Frontal cortex (tissue), 4 donors: ENCODE measurements around the gene NT5C1A. TPM values are rescaled to one million over a fixed set of nuclear protein-coding genes. Genes with fewer than 3 reads are reported as not detected.

ENCODE experiments used
- DNase-seq, 2 donors: peaks; one replicate each; pipeline ENCODE4 v3.0.0; 2012; ENCODE audit warnings: low spot score in 2 of 2
- FAIRE-seq: peaks from 2 replicates; lab custom pipeline; 2012; peaks lifted over from hg19 to GRCh38; lab: Jason Lieb, UNC
- total RNA-seq: library from RNA; depleted of rRNA; stranded (reverse); fragments of >200 nt; gene quantifications from one replicate; pipeline ENCODE4 v1.2.3, GENCODE V29; 2014
- donor health status: control.
- donor health status: control.
- donor health status: control.

NT5C1A gene
- total RNA-seq, result 2.4 TPM

DNA sequence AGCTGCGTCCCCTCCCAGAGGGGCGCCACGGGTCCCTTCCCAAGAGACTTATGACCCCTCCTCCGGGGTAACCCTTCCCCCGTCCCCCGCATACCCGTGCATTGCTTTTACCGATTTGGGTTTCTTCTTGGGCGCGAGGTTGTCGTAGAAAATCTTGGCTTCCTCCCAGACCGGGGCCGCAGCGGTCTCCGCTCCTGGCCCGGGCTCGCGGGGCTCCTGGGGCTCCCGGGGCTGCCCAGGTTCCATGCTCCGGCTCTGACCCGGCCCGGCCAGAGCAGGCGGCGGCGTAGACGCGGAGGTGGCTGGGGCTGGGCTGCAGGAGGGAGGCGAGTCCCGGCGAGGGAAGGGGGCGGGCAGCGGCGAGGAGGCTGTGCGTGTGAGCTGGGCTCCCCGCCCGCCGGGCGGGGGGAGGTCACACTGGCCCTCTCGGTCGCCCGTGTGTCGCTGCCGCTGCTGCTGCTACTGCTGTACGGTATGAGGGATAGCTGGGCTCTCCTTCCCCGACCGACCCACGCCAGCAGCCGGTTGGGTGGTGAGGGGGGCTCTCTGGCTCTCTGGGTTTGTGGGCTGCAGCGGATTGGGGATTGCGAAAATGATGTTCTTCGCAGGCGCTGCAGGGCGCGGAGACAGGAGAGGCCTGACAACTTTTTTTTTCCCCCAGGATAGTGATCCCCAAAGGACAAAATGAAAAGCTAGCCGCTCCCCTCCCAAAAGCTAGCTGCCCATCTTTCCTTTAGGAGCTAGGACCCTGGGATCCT, at the start of gene NT5C1A:
TSS of gene NT5C1A (minus strand) at position 315 of the 758 bp plus-strand sequence. CDS start at position 246, 69 bp downstream.
- DNase-seq, result peak; percentile 58 to 72
- no peak for FAIRE-seq

DNA sequence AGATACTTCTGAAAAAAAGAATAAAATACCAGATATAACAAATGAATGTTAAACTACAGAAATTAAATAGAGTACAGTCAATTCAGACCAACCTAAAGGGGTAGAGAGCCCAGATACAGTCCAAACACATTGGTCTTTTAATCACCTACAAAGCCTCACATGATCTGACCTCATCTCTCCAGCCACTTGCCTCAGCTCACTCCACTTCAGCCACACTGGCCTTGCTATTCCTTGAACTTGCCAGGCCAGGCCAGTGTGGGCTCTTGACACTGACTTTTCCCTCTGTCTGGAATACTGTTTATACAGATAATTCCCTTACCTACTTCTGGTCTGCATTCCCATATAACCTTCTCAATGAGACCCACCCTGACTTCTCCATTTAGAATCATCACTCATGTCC, 49.8 kb upstream of the NT5C1A start:
- no peak for DNase-seq
- no peak for FAIRE-seq

DNA sequence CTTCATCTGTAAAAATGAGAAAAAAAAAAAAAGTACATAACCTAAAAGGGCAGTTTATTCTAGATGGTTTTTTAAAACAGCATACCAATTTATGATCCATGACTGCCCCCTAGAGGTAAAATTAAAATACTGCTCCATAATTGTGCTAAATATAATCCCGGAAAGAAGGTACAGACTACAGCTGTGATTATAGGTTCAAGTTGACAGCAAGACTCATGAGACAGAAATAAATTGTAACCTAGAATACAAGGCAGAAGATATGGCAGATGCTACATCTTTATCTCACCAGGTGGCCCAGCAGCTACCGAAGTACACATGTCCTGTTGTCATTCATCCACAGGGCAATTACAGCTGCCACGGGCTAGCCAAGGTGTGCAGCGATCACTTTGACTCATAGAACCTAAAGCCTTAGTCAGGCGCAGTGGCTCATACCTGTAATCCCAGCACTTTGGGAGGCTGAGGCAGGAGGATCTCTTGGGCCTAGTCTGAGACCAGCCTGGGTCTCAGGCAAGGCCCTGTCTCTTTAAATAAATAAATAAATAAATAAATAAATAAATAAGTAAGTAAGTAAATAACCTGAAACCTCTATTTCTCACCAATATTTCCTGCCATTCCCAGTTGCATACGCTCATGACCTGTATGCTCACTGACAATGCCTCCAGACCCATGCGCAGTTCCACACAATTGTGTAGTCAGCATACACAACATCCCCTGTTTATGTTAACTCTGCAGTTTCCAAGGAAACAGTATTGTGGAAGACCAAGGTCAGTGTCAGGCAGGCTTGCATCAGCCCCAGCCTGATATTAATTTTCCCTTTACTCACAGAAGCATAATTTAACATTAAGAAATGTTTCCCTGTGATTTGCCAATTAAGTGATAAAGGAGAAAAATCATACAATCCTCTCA, 48.4 kb upstream of the NT5C1A start:
- DNase-seq, result peak in 1 of 2 donors; percentile 32
- FAIRE-seq, result peak; percentile 98

DNA sequence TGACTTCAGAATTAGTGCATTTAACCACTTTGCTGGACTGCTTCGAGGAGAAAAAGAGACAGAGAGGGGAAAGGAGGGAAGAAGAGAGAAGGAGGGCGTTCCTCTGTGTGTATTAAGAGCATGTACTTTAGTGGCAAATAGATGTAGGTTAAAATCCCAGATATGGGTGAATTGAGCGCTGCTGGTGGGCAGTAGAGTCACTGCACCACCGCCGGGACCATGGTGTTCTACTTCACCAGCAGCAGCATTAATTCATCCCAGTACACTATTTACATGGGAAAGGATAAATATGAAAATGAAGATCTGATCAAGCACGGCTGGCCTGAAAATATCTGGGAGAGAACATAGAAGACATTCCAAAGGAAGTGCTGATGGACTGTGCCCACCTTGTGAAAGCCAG, 45.9 kb upstream of the NT5C1A start:
- no peak for FAIRE-seq
- no peak for DNase-seq

DNA sequence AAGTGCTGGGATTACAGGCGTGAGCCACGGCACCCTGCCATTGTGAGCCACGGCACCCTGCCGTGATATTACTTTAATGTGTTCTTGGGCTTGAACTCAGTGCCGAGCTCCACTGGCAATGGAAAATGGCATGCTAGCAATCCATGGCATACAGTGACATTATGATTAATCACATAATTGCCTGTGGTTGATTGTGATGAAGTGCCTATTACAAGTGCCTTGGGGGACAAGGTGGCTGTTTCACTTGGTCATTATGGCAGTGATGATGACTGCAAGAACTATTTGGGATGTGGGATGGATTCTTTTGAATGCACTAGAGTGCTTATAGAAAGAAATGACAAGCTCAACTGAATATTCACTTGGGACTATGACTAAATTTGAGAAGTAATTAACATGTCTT, 41.6 kb upstream of the NT5C1A start:
- DNase-seq (no peak), FAIRE-seq (no peak)

DNA sequence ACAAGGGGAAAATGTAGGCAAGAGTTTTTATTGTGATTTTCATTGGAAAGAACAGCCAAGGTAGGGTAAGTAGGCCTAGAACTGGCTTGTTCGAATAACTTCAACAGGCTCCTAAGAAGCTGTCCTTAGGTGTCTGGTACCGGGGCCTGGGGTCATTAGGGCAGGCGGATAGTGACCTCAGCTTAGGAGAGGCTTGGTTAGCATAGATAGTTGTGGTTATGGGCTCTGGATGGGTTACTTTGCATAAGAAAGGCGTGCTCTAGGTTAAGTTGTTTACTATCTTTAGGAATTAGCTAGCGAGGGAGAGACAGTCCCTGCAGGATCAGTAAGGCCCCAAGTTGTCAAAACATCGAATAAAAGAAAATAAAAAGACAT, 40.0 kb upstream of the NT5C1A start:
- no peak for FAIRE-seq

DNA sequence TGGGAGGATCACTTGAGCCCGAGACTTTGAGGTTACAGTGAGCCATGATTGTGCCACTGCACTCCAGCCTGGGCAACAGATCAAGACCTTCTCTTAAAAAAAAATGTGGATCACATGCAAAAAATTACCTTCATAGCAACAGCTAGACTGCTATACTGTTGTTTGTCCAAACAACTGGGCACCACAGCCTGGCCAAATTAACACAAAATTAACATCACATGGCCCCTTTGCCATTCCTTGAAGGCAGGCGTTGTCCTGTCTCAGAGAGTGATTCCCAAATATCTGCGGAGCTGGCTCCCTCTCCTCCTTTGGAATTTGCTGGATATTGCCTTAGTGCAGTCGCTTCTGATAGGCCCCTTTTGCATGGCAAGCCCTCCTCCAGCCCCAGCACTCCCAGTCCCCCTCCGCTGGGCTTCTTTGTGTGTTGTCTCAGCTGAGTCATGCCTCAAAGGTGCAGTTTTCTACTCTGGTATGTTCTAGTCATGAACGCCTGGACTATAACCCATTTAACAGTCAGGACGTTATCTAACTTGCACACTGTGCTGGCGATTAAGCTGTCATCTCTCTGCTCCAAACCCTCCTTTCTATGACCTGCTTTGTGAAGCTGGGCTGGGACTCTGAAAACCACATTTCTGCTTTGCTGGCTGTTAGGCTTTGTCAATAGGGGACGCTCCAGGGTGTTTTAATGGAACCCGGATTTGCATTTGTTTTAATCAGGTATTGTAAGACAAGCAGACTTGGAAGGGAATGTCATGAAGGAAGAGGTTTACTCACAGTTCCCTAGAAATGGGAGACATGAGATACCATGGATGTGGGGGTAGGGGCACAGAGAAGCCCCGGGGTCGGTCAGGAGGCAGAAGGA, 39.4 kb upstream of the NT5C1A start:
- FAIRE-seq (no peak), DNase-seq (no peak)

More for the DNA sequence above, 40.0 kb upstream of the NT5C1A start:
- no peak for DNase-seq

DNA sequence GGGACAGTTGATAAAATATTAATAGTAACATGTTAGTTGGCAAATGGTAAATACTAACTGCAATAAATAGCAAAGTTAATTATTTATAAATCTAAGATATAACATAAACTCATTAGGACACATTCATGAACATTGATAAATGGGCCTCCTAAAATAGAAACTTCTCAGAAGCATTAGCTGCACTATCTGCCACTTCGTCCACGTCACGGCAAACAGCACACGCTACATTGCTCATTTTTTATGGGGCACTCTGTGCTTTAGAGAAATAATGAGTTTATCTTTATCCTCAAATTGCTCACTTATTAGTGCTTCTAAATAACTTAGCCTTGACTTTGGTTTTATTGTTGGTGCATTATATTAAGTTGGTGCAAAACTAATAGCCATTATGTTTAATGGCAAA, 35.6 kb upstream of the NT5C1A start:
- DNase-seq (no peak), FAIRE-seq (no peak)

DNA sequence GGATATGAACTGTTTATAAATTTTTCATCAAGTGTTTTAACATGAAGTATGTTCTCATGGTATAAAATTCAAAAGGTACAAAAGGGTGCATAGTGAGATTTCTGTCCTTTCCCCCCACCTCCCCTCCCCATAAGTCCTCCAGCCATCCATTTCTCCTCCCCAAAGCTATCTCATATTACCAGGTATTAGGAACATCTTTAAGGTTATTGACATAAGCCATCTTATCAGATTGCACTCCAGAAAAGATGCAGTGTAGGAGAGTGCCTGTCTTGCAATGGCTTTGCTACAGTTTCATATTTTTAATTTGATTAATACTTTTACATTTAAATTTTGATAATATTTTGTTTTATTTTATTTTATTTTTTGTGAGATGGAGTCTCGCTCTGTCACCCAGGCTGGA, 32.9 kb upstream of the NT5C1A start:
- DNase-seq (no peak), FAIRE-seq (no peak)

DNA sequence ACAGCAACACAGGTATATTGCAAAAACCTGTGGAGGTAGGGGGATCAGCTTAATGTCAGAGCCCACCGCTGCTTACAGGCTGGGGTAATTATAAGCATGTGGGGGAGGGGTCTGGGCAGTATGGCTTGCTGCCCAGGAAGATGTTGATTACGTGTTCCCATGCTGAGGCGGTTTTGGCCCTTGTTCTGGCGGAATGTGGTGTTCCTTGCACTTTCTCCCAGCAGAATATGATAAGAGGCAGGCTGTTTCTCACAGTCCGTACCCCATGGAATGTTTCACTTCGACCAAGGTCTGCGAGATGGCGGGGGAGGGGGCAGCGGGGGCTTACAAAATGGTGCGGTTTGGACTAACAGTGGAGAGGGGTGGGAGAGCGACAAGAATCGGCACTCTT, 29.1 kb upstream of the NT5C1A start:
- FAIRE-seq (no peak), DNase-seq (no peak)

DNA sequence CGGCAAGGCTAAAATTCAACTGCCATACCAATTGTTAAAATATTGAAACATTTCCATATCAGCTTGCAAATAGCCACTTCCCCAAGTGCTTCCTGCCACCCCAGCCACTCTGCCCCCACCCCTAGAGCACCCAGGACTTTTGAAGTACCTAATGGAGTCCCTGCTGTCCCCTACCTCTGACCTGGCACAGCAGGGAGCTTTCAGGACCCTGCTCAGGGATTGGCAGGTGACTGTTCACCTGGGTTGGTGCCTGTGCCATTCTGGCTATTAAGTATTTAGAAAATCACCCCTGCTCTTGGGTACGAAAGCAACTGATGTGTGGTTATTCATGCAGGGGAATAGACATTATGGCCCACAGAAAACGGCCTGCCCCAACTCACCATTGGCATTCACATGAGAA, 28.4 kb upstream of the NT5C1A start:
- FAIRE-seq, result no peak
- DNase-seq, result no peak

DNA sequence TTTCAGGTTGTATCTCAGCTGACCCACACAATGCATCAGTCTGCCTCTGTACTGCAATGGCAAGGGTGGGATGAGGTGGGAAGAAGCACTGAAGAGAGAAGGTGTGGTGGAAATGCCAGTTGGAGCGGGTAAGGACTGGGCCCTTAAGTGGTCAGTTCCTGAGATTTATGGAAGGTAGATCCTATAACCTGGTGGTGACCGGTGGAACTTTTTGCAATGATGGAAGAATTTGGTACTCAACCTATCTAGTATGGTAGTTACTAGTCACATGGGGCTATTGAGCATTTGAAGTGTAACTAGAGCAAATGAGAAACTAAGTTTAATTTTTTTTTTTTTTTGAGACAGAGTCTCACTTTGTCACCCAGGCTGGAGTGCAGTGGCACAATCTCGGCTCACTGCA, 27.5 kb upstream of the NT5C1A start:
- DNase-seq (no peak), FAIRE-seq (no peak)

DNA sequence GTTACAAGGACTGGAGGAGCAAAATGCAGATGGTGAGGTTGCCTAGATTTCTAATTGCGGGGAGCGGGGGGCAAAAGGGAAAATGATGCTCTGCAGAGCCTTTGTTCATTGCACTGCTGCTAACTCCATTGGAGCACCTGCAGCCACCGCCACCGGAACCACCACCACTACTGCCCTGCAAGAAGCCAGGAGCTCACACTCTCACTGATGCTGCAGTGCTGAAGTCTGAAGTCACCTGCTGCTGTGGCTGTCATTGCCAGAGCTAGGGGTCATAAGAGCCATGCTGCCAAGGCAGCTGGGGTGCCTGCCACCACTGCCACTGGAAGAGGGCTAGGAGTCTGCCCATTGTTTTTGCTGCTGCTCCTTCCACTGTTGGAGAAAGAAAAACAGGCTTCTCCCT, 26.7 kb upstream of the NT5C1A start:
- FAIRE-seq (no peak), DNase-seq (no peak)

DNA sequence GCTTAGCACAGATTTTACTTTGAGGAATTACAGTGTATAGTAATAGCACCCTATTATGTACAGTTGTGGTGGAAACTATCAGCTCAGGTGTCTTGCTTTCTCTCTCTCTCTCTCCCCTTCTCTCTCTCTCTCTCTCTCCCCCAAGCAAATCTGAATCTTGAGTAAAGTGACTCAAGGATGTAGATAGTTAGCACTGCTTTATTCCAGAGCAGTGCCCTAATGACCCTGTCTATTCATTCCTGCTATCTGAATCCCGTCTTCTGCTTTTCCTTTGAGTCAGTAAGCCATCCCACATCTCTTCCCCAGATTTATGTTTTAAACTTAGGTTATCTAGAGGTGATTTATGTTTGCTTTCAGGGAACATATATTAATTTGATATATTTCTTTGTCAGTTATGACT, 24.5 kb upstream of the NT5C1A start:
- no peak for FAIRE-seq

DNA sequence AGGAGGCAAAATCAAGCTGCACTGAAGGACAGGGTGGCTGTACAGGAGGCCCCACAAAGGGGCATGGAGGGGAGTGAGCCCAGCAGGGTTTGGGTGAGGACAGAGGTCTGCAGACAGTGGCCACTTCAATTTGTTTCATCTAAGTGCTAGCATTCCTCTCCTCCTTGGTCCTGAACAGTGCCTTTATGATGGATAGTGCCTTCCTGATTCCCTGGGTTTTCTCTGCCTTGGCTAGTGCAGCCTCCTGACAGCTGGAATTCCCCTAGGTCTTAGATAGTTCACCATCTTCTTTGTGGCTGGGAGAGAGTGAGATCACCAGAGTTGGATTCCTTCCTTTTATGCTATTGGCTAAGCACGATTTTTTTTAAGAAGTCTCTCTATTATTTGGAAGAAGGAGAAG, 23.1 kb upstream of the NT5C1A start:
- DNase-seq (no peak), FAIRE-seq (no peak)

More for the DNA sequence above, 24.5 kb upstream of the NT5C1A start:
- DNase-seq, result no peak

DNA sequence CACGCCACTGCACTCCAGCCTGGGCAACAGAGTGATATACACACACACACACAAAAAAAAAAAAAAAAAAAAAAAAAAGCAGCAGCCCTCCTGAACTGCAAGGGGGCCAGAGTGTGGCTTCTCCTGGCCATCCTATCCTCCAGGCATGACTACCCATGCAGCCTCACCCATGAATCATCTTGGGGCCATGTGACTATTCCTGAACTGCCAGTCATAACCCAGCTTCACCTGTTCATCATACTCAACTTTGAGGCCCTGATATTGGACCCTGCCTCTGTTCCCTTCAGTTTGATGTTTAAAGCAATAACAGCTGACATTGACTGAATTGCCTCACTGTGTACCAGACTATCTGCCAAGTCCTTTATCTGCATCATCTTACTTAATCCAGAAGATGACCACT, 22.1 kb upstream of the NT5C1A start:
- DNase-seq, result no peak

DNA sequence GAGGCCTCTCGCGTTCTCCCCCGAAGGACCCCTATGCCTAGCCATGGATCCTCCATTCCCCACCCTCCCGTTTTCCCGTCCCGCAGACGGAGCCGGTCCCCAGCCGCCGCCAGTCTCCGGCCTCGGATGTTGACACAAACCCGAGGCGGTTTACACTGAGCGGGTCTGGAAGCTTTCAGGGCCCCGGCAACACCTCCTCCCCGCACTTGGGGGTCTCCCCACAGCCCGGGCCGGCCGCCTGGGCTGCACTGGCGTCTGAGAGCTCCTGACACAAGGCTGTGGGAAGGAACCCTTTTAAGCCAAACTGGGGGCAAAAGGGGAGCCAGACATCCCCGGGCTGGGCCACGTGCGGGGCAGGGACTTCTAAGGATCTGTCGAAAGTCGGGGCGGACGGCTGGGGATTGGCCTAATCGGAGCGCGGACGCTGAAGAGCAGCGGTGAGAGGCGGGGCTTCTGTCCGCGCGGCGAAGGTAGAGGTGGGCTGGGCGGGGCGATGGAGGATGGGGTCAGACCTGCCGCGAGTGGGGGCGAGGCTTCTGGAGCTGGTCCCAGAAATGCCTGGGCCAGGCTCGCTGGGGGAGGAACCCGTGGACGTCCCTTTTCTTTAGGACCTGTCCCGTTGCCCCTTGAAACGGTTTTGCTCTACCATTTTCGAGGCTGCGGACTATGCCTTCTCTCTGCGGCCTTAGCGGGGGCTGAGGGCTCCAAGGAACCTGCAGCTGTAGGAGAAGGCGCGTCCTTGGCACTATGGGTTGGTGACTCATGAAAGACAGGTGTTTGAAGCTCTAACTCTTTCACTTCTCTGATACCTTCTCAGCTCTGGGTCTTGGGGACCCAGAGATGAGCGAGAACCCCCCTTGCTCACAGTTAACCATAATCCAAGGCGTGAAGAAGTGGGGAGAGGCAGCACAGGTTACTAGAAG, 20.5 kb upstream of the NT5C1A start:
- FAIRE-seq (no peak), DNase-seq (no peak)

More for the DNA sequence above, 22.1 kb upstream of the NT5C1A start:
- no peak for FAIRE-seq

DNA sequence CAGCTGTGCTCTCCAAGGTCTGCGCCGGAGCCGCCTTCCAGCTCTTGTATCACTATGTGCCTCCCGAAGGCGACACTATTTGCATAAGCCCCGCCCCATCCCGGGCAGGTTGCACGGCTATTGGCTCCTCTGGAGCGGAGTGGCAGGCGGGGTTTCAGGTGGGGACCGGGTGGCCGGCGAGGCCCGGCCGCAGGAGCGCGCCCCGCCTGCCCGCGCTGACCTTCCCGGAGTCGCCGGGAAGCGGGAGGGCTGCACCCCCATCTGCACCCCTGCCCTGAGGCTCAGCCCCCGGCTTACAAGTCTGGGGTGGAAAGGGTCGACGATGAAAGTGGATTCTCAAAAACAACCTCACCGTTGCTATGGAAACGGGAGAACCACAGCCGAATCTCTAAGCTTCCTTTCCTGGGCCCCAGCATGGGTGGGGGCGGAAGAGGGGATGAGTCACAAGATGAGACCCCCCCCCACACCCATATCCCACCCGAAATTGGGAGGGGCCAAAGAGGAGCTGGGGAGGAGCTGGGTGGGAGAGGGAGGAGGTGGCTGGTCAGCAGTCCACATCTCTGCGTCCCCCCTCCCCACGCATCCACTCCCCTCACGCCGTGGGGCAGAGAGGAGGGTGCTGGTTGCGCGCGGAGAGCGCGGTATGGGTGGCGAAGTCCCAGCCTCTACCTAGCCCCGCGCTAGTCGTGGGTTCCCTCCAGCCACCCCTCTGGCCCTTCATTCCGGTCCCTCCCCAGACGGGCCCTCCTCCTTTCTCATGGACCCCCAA, 19.7 kb upstream of the NT5C1A start, which contains the start of gene HPCAL4:
TSS of gene HPCAL4 (minus strand) at position 51 of the 769 bp plus-strand sequence. CDS start 6,830 bp downstream, outside the sequence.
- FAIRE-seq (no peak), DNase-seq (peak; percentile 72 to 80)
